Left forelimb (tissue), 1 donor: Measurements from ENCODE around the gene NACC2.
A peak's percentile ranks its signal among the peaks of the same experiment; 100 is the strongest.
"Not testable (repeated sequence)": the region's sequence is repeated elsewhere in the genome, so short reads cannot be mapped to it uniquely, and the experiment has no call there.

Experiments
- DNase-seq: peaks from one replicate; pipeline ENCODE4 v3.0.0-alpha.2; 2018; ENCODE audit warnings: low spot score

NACC2 gene

GRCh38 chr9:136110082-136111061 is 15.3 kb upstream of the NACC2 start:
- no peak for DNase-seq

GRCh38 chr9:136109351-136110081 is 14.4 kb upstream of the NACC2 start:
- DNase-seq, result peak; percentile 92

GRCh38 chr9:136108648-136109266 is 13.7 kb upstream of the NACC2 start:
- DNase-seq, result no peak

GRCh38 chr9:136107953-136108647 is 13.0 kb upstream of the NACC2 start:
- no peak for DNase-seq

GRCh38 chr9:136107155-136107952 is 12.3 kb upstream of the NACC2 start:
- DNase-seq, result no peak

- DNase-seq, result no peak
Observed at GRCh38 chr9:136105398-136106135, 10.5 kb upstream of the NACC2 start.

- no peak for DNase-seq
Observed at GRCh38 chr9:136104916-136105315, 9.8 kb upstream of the NACC2 start.

GRCh38 chr9:136104488-136104800 is 9.4 kb upstream of the NACC2 start:
- DNase-seq, result no peak

- no peak for DNase-seq
Observed at GRCh38 chr9:136103651-136104487, 8.8 kb upstream of the NACC2 start.

GRCh38 chr9:136101615-136102074 is 6.6 kb upstream of the NACC2 start:
- DNase-seq, result not testable (repeated sequence)

- no peak for DNase-seq
Observed at GRCh38 chr9:136100700-136101614, 5.9 kb upstream of the NACC2 start.

GRCh38 chr9:136099542-136099941 is 4.5 kb upstream of the NACC2 start:
- DNase-seq, result no peak

GRCh38 chr9:136098844-136099243 is 3.8 kb upstream of the NACC2 start:
- no peak for DNase-seq

GRCh38 chr9:136098210-136098609 is 3.1 kb upstream of the NACC2 start:
- DNase-seq, result no peak

GRCh38 chr9:136096505-136097001 is 1.5 kb upstream of the NACC2 start:
- no peak for DNase-seq

- no peak for DNase-seq
Observed at GRCh38 chr9:136093995-136094881, 851 bp downstream of the NACC2 start.

- no peak for DNase-seq
Observed at GRCh38 chr9:136093346-136093986, 1.6 kb downstream of the NACC2 start.
